ENCODE data around the gene SKIC2. TPM values are rescaled to one million over a fixed set of nuclear protein-coding genes. Genes with fewer than 3 reads are reported as not detected.

The SKIC2 gene

Small RNA genes within 50 kb of the gene (small RNA-seq; reads per million reads assigned to genes)
- gene AL645922.1 (ENCODE audit: insufficient read depth): not detected
